GM23338 (cell line): ENCODE results near the gene LRRC40. TPM values are rescaled to one million over a fixed set of nuclear protein-coding genes. Genes with fewer than 3 reads are reported as not detected.

ENCODE experiments used
- polyA plus RNA-seq: library from polyadenylated mRNA; unstranded; fragments of >200 nt; fragmentation: Nextera tagmentation; extraction: Ambion mirVana; gene quantifications from 2 replicates; pipeline ENCODE4 v1.2.1, GENCODE V29; 2016
- small RNA-seq: library from RNA; depleted of rRNA; stranded (forward); fragments of <200 nt; gene quantifications from one replicate; pipeline ENCODE3, GENCODE V24; 2014; ENCODE audit warnings: low replicate concordance
- total RNA-seq: library from RNA; depleted of rRNA; stranded (reverse); fragments of >200 nt; shearing (Covaris generic); gene quantifications from 2 replicates; pipeline ENCODE4 v1.2.3, GENCODE V29; 2014; rRNA removed

LRRC40 gene
- total and polyA plus RNA-seq, 2 experiments from 2014 or later, result 33.9 to 50.5 TPM

Small RNA genes lying within 50 kb of the gene (small RNA-seq; reads per million reads assigned to genes)
- not detected for gene RN7SL242P

Other genes with a start within 250 kb of the LRRC40 start
- 170 and 182 TPM in 2 replicates for gene SRSF11, start 15.8 kb upstream of the LRRC40 start, total RNA-seq
- gene SRSF11, start 15.8 kb upstream of the LRRC40 start, polyA plus RNA-seq, result 311 and 372 TPM in 2 replicates
- gene ANKRD13C, start 149.1 kb upstream of the LRRC40 start, total RNA-seq, result 22.6 and 32.5 TPM in 2 replicates
- 10.4 and 12.3 TPM in 2 replicates for gene ANKRD13C, start 149.1 kb upstream of the LRRC40 start, polyA plus RNA-seq
- 34.3 and 35.9 TPM in 2 replicates for gene CTH, start 205.7 kb upstream of the LRRC40 start, total RNA-seq
- gene CTH, start 205.7 kb upstream of the LRRC40 start, polyA plus RNA-seq, result 25.3 and 31.0 TPM in 2 replicates